H9 (cell line): ENCODE measurements around the gene ELF2. TPM values are rescaled to one million over a fixed set of nuclear protein-coding genes. Genes with fewer than 3 reads are reported as not detected.

ENCODE experiments used
- DNase-seq: peaks from one replicate; pipeline ENCODE4 v3.0.0-alpha.2; 2017
- H2AFZ ChIP-seq: one replicate; pipeline ENCODE4 v1.6.1; 2013; ENCODE audit warnings: mild to moderate bottlenecking, low read length, control low read depth, moderate library complexity
- H2AK5ac ChIP-seq: 2 replicates; pipeline ENCODE4 v1.6.1; 2013; ENCODE audit warnings: low read length, control low read depth, mixed read lengths; ENCODE audit not compliant: insufficient read length
- H2BK120ac ChIP-seq: one replicate; pipeline ENCODE4 v1.6.1; 2013; ENCODE audit warnings: low read depth, mild to moderate bottlenecking, low read length, control low read depth, inconsistent platforms; ENCODE audit not compliant: poor library complexity, severe bottlenecking
- H2BK12ac ChIP-seq: 2 replicates; pipeline ENCODE4 v1.6.1; 2013; ENCODE audit warnings: low read length, control low read depth, mixed read lengths, low read depth; ENCODE audit not compliant: insufficient read length
- H2BK15ac ChIP-seq: 2 replicates; pipeline ENCODE4 v1.6.1; 2013; ENCODE audit warnings: low read depth, low read length, control low read depth
- H2BK20ac ChIP-seq: one replicate; pipeline ENCODE4 v1.6.1; 2013; ENCODE audit warnings: low read depth, mild to moderate bottlenecking, low read length, control low read depth, inconsistent platforms; ENCODE audit not compliant: poor library complexity, severe bottlenecking
- H2BK5ac ChIP-seq: 2 replicates; pipeline ENCODE4 v1.6.1; 2013; ENCODE audit warnings: low read length, control low read depth, mixed read lengths; ENCODE audit not compliant: insufficient read length
- H3K14ac ChIP-seq: 2 replicates; pipeline ENCODE4 v1.6.1; 2013; ENCODE audit warnings: low read length, control low read depth; ENCODE audit not compliant: insufficient read depth
- H3K18ac ChIP-seq: 2 replicates; pipeline ENCODE4 v1.6.1; 2013; ENCODE audit warnings: low read depth, mild to moderate bottlenecking, mixed read lengths, low read length, control low read depth; ENCODE audit not compliant: insufficient read length
- H3K23ac ChIP-seq: 2 replicates; pipeline ENCODE4 v1.6.1; 2013; ENCODE audit warnings: low read length, control low read depth, mixed read lengths, low read depth; ENCODE audit not compliant: insufficient read length
- H3K23me2 ChIP-seq: 2 replicates; pipeline ENCODE4 v1.6.1; 2013; ENCODE audit warnings: low read depth, mild to moderate bottlenecking, mixed read lengths, low read length, control low read depth; ENCODE audit not compliant: insufficient read length, poor library complexity, severe bottlenecking
- H3K27ac ChIP-seq: 2 replicates; pipeline ENCODE4 v1.5.1; 2013; ENCODE audit warnings: low read length, control low read depth, mixed read lengths, low read depth; ENCODE audit not compliant: insufficient read length
- H3K27me3 ChIP-seq: 2 replicates; pipeline ENCODE4 v1.6.1; 2013; ENCODE audit warnings: low read length, control low read depth, inconsistent platforms; ENCODE audit not compliant: insufficient read depth
- H3K4ac ChIP-seq: 2 replicates; pipeline ENCODE4 v1.6.1; 2013; ENCODE audit warnings: low read depth, mild to moderate bottlenecking, control low read depth, inconsistent platforms, low read length, moderate library complexity
- H3K4me1 ChIP-seq: 2 replicates; pipeline ENCODE4 v1.6.1; 2013; ENCODE audit warnings: low read length, control low read depth, inconsistent platforms; ENCODE audit not compliant: insufficient read depth
- H3K4me2 ChIP-seq: 2 replicates; pipeline ENCODE4 v1.6.1; 2013; ENCODE audit warnings: low read length, control low read depth, mixed read lengths; ENCODE audit not compliant: insufficient read length, insufficient read depth
- H3K56ac ChIP-seq: 2 replicates; pipeline ENCODE4 v1.6.1; 2013; ENCODE audit warnings: low read depth, mild to moderate bottlenecking, mixed read lengths, low read length, control low read depth; ENCODE audit not compliant: insufficient read length
- H3K79me1 ChIP-seq: 2 replicates; pipeline ENCODE4 v1.6.1; 2013; ENCODE audit warnings: low read depth, mild to moderate bottlenecking, moderate library complexity, low read length, control low read depth, inconsistent platforms; ENCODE audit not compliant: insufficient read depth, poor library complexity, severe bottlenecking
- H3K79me2 ChIP-seq: 2 replicates; pipeline ENCODE4 v1.6.1; 2013; ENCODE audit warnings: low read length, control low read depth, inconsistent platforms; ENCODE audit not compliant: insufficient read depth
- H3K9ac ChIP-seq: 2 replicates; pipeline ENCODE4 v1.6.1; 2013; ENCODE audit warnings: low read length, control low read depth, mixed read lengths; ENCODE audit not compliant: insufficient read length; ENCODE audit errors: extremely low read depth
- H3K9me3 ChIP-seq: one replicate; pipeline ENCODE4 v1.6.1; 2013; ENCODE audit warnings: low read depth, low read length, inconsistent platforms; ENCODE audit not compliant: control insufficient read depth
- H3T11ph ChIP-seq: one replicate; pipeline ENCODE4 v1.6.1; 2013; ENCODE audit warnings: mild to moderate bottlenecking, low read length, control low read depth, inconsistent platforms
- H4K20me1 ChIP-seq: one replicate; pipeline ENCODE4 v1.6.1; 2013; ENCODE audit not compliant: control insufficient read depth, insufficient read length, insufficient read depth
- H4K5ac ChIP-seq: 2 replicates; pipeline ENCODE4 v1.6.1; 2013; ENCODE audit warnings: low read depth, mild to moderate bottlenecking, mixed read lengths, low read length, control low read depth; ENCODE audit not compliant: insufficient read length
- H4K8ac ChIP-seq: replicated peaks from 2 replicates; pipeline ENCODE4 v1.6.1; 2013; ENCODE audit warnings: low read length, control low read depth, mixed read lengths, low read depth; ENCODE audit not compliant: insufficient read length
- H4K91ac ChIP-seq: 2 replicates; pipeline ENCODE4 v1.6.1; 2013; ENCODE audit warnings: low read depth, mild to moderate bottlenecking, moderate library complexity, mixed read lengths, low read length, control low read depth; ENCODE audit not compliant: insufficient read length
- H3K27ac Mint-ChIP-seq, 3 experiments: 2 replicates in 2 of 3; 3 replicates in 1 of 3; pipeline ENCODE4 v1.8.0; 2020 to 2021; ENCODE audit warnings: mixed read lengths in 3 of 3, mild to moderate bottlenecking in 1 of 3, moderate library complexity in 1 of 3
- H3K27me3 Mint-ChIP-seq: 2 replicates; pipeline ENCODE4 v1.8.0; 2021; ENCODE audit warnings: low read depth, mild to moderate bottlenecking, moderate library complexity, mixed read lengths
- H3K36me3 Mint-ChIP-seq, 3 experiments: 2 replicates in 2 of 3; 3 replicates in 1 of 3; pipeline ENCODE4 v1.8.0; 2020 to 2021; ENCODE audit warnings: low read depth in 3 of 3, mixed read lengths in 3 of 3; ENCODE audit not compliant: insufficient read depth in 1 of 3
- H3K4me1 Mint-ChIP-seq, 2 experiments: 2 replicates each; pipeline ENCODE4 v1.8.0; 2020; ENCODE audit warnings: mixed read lengths in 2 of 2
- H3K4me3 Mint-ChIP-seq, 2 experiments: 2 replicates in 1 of 2; 3 replicates in 1 of 2; pipeline ENCODE4 v1.8.0; 2020 to 2021; ENCODE audit warnings: mild to moderate bottlenecking in 2 of 2, mixed read lengths in 2 of 2, moderate library complexity in 1 of 2
- H3K9me3 Mint-ChIP-seq, 2 experiments: 2 replicates in 1 of 2; 3 replicates in 1 of 2; pipeline ENCODE4 v1.8.0; 2020; ENCODE audit warnings: mild to moderate bottlenecking in 2 of 2, mixed read lengths in 2 of 2, moderate library complexity in 1 of 2
- whole genome bisulfite sequencing: extraction: QIAGEN DNeasy Blood & Tissue Kit; methylation state at CpG from one replicate; pipeline ENCODE4 v1.1.7; 2013; ENCODE audit warnings: missing lambda C conversion rate, low lambda C conversion rate, mixed read lengths; ENCODE audit not compliant: insufficient read length; ENCODE audit errors: extremely low coverage; 5-methylcytosine and 5-hydroxymethylcytosine counted together
- total RNA-seq: library from RNA; stranded (reverse); gene quantifications from 2 replicates; pipeline ENCODE4 v1.2.1, GENCODE V29; 2021
- TF ChIP-seq, protein P1 (sequence below): fragments of 200-600 bp; sonication (generic); conservative IDR thresholded peaks from 3 replicates; pipeline ENCODE4 v1.8.0; 2021; ENCODE audit warnings: antibody characterized with exemption, mild to moderate bottlenecking

Gene ELF2
- total RNA-seq, 1 experiment from 2014 or later, result 49.6 TPM

DNA sequence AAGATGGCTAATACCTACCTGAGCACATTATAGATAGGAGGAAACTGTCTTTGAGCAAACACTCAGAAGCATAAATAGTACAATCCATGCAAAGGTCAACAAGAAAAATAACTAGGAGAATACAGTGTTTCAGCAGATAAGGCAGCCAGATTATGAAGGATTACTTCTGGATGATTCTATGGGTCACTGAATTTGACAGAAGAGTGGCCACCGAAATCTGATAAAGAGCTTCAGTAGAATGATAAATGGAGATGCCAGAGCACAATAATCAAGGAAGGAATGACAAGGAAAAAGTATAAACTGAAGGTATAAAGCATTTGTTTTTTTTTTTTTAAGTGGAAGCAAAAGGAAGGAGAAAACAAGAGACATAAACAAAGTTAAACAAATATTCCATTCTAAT lies 58.7 kb downstream of the ELF2 start:
- no peak overlapping the region for H2AFZ ChIP-seq
- H2AK5ac ChIP-seq, result no peak overlapping the region
- H2BK120ac ChIP-seq, result no peak overlapping the region
- Mint-ChIP-seq H3K4me1 (peaks cover 0 to 4% of the 10 kb centered on the region in 2 experiments; a peak in 1 of 4 replicates), H3K4me3 (no peak overlapping the region), H3K36me3 (peaks cover 4 to 36% (median 34%) of the 10 kb centered on the region in 3 experiments; a peak in 6 of 7 replicates), H3K9me3 (no peaks in the 10 kb centered on the region), H3K27me3 (no peaks in the 10 kb centered on the region), H3K27ac (peak overlapping the region in 1 of 3 experiments; percentile 13; a peak in 1 of 7 replicates)
- no peaks in the 10 kb centered on the region for H3K4me1 ChIP-seq
- H3K9me3 ChIP-seq, result no peaks in the 10 kb centered on the region
- no peak overlapping the region for H3K4me2 ChIP-seq
- H2BK5ac ChIP-seq, result no peak overlapping the region
- no peak overlapping the region for H3K9ac ChIP-seq
- no peak overlapping the region for H2BK12ac ChIP-seq
- no peak overlapping the region for H3K56ac ChIP-seq
- H3T11ph ChIP-seq, result no peak overlapping the region
- no peak overlapping the region for H2BK15ac ChIP-seq
- H4K5ac ChIP-seq, result no peak overlapping the region
- no peak for DNase-seq
- no peak overlapping the region for H3K4ac ChIP-seq
- no peak overlapping the region for H2BK20ac ChIP-seq
- H4K91ac ChIP-seq, result no peak overlapping the region
- H4K20me1 ChIP-seq, result no peaks in the 10 kb centered on the region
- H3K18ac ChIP-seq, result no peak overlapping the region
- no peak overlapping the region for H3K27ac ChIP-seq
- no peaks in the 10 kb centered on the region for H3K79me2 ChIP-seq
- H3K23ac ChIP-seq, result no peak overlapping the region
- no CpG with 5 or more reads among the region's 1 CpG for WGBS
- no peak overlapping the region for H3K14ac ChIP-seq
- TF ChIP-seq, protein P1, sequence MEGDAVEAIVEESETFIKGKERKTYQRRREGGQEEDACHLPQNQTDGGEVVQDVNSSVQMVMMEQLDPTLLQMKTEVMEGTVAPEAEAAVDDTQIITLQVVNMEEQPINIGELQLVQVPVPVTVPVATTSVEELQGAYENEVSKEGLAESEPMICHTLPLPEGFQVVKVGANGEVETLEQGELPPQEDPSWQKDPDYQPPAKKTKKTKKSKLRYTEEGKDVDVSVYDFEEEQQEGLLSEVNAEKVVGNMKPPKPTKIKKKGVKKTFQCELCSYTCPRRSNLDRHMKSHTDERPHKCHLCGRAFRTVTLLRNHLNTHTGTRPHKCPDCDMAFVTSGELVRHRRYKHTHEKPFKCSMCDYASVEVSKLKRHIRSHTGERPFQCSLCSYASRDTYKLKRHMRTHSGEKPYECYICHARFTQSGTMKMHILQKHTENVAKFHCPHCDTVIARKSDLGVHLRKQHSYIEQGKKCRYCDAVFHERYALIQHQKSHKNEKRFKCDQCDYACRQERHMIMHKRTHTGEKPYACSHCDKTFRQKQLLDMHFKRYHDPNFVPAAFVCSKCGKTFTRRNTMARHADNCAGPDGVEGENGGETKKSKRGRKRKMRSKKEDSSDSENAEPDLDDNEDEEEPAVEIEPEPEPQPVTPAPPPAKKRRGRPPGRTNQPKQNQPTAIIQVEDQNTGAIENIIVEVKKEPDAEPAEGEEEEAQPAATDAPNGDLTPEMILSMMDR, result no peak
- no peaks in the 10 kb centered on the region for H3K79me1 ChIP-seq
- H3K27me3 ChIP-seq, result no peaks in the 10 kb centered on the region
- H4K8ac ChIP-seq, result no peak overlapping the region
- H3K23me2 ChIP-seq, result no peaks in the 10 kb centered on the region
